Stimulated activated CD4-positive, alpha-beta T cell treated with anti-CD3 and anti-CD28 coated beads, TNF-alpha, amount 100 ng/mL, for 4 hours (primary cell): ENCODE measurements around the gene PPIL3.
"Not testable (repeated sequence)": the region's sequence is repeated elsewhere in the genome, so short reads cannot be mapped to it uniquely, and the experiment has no call there.

ENCODE experiments used
- DNase-seq, 3 experiments: peaks; one replicate each; pipeline ENCODE4 v3.0.0-alpha.2; 2020; ENCODE audit warnings: low read depth in 3 of 3

PPIL3 gene

DNA sequence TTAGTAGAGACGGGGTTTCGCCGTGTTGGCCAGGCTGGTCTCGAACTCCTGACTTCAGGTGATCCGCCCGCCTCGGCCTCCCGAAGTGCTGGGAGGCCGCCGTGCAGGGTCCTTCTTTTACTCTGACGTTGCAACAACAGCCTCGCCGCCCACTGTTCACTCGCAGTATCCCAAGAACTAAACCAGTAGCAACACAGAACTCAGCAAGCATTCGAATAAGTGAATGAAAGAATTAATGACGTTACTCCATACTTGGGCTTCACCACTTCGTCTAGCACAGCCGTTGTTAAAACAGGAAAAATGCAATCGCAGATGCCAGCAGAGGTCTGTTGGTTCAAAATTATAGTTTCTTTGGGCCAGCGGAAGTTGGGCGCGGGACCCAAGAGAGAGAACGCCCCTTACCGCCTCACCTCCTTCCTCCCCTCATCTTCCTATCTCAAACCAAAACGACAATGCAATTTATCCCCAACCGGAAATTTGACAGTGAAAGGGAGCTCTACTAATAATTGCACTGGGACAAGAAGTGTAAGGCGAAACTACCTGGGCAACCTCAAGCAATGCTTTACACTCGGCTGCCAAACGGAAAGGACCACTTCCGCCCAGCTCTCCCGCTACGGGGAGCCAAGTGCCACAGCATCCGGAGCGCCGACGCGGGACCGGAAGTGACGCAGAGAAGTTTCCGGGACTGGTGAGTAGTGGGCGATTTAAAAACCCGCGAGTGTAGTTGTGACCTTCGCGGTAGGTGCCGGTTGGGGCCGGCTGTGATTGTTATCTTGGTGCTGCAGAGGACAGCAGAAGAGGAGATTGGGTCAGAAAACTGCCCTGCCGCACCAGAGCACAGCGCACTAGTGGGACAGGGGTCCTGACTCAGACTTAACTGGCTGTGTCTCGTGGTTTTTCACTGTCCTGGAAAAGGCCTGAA, at the start of gene PPIL3, which contains the start of gene NIF3L1:
Gene PPIL3 (minus strand): TSS at position 374 of the 922 bp plus-strand sequence. CDS start 1,462 bp downstream, outside the sequence.
Gene NIF3L1 (plus strand): TSS at position 668 of the 922 bp plus-strand sequence. CDS start 2,573 bp downstream, outside the sequence.
- peak; percentile 90 to 93 (median 91) for DNase-seq

DNA sequence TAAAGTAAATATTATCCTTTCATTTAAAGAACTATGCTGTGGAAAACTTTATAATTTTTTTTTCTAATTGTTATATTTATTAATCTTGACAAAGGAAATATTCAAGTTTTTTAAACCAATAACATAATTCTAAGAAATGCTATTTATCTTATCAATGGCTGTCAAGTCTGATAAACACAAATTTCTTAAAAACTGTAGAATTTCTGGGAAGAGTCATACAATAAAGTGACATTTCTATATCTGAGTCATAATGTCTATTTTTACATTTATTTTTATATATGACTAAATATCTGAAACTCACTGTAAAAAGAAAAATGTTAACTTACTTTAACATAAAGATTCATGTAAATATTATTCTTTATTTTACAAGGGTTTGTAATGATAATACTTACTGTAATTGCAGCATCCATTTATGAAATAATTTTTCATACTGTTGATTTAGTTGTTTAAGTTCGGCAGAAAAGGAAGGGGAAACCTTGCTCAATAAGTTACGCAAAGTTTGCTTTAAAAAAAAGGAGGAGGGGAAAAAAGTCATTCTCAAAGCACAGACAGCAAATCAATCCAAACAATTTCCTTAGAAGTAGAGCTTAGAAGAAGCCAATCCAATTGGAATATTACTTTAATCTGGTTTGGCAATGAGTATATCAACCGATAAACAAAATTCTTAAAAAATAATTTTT, 42.2 kb upstream of the PPIL3 start:
- no peak for DNase-seq

- DNase-seq = no peak
Observed at GRCh38 chr2:200929334-200930249, 40.7 kb upstream of the PPIL3 start.

- DNase-seq = no peak
Observed at GRCh38 chr2:200922439-200922838, 33.6 kb upstream of the PPIL3 start.

GRCh38 chr2:200913654-200914053, 24.8 kb upstream of the PPIL3 start:
- no peak for DNase-seq

DNA sequence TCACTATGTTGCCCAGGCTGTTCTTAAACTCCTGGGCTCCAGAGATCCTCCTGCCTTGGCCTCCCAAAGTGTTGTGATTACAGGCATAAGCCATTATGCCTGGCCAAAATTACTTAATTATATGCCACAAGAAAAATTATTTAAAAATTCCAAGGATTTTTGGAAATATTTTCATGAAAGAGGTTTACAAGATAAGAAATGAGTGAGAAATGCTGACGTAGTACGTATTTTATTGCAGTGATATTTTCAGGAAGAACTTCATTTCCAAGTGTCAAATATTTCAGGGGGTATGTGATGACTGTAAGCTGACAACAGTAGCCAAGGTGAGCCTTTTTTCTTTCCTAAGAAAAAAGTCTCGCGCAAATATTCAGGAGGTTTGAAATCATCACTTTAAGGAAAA, 21.1 kb upstream of the PPIL3 start:
- DNase-seq = no peak

GRCh38 chr2:200905618-200906296, 16.9 kb upstream of the PPIL3 start:
- peak in 1 of 3 experiments; percentile 24 for DNase-seq

DNA sequence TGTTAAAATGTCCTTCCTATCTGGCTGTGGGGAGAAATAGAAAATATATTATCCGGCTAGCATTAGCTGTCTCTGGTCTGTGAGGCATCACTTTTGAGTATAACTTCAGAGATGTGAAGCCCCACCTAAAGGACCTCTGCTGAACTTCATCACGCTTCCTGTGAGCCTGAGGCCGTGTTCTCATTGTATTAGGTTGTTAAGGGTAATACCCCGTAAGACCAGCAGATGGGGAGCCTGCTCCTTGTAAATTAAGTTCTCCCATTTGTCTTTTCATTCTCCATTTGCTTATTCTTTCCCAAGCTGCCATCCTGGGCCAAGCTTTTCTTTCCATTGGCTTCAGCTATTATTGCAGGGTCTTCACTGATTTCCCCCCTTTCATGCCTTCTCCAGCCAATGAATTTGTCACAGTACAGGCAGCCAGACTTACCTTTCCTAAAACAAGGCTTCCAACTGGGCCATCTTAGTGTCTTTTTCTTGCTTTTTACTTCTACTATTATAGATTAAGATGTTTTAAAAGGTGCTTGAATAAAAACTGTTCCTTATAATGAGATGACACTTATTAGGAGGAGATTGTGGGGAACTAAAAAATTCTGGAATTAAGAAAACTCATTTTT, 12.7 kb upstream of the PPIL3 start:
- peak in 2 of 3 experiments; percentile 40 to 57 for DNase-seq

DNA sequence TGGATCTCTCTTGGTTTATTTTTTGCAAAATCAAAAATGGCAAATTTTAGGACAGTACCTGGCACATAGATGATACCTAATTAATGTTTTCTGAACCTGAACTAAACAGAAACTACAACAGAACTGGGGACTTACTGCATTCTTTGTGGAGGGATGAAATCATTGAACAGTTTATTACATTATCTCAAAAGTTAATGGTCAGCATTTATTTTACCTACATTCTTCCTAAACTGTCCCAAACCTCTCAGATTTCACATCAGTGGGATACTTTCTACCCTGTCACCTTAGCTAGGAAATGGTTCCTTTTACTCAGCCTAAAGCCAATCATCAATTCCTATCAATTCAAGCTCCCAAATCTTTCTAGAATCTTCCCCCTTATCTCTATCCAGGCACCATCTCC, 10.6 kb upstream of the PPIL3 start:
- DNase-seq = no peak

- not testable (repeated sequence) for DNase-seq
Observed at GRCh38 chr2:200881715-200882249, 7.1 kb downstream of the PPIL3 start.

GRCh38 chr2:200878289-200878880, 10.5 kb downstream of the PPIL3 start:
- no peak for DNase-seq

DNA sequence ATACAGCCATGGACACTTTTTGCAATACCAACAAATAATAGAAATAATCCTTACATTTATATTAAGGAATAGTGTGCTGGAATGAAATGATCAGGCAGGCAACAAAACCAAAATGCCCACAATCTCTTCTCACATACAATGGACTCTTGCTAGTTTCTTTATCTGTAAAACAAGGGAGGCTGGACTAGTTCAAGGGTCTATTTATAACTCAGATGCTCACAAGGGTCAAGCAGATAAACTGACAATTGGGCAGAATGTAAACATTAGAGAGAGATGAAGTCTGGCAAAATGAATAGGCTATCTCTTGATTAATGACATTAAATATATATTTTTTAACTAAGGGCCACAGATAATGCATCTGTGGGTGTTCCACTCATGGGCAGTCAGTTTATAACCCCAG, 11.4 kb downstream of the PPIL3 start:
- DNase-seq = no peak

GRCh38 chr2:200873560-200873959, 15.3 kb downstream of the PPIL3 start:
- no peak for DNase-seq

- DNase-seq = no peak
Observed at GRCh38 chr2:200871151-200871550, 17.7 kb downstream of the PPIL3 start.

DNA sequence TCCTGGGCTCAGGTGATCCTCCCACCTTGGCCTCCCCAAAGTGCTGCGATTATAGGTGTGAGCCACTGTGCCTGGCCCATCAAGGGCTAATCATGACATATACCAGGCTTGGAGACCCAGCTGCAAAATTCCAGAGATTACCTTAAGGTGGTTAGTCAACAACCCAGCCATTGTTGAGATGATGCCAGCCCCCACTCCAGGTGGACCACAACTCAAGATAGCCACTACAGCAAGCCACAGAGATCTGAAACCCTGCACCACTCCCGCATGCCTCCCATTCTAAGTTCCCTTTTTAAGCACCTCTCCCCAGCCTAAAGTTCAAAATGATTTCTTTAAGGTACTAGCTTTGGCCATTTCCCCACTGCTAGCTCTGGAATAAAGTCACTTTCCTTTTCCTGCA, 19.9 kb downstream of the PPIL3 start:
- DNase-seq = no peak

DNA sequence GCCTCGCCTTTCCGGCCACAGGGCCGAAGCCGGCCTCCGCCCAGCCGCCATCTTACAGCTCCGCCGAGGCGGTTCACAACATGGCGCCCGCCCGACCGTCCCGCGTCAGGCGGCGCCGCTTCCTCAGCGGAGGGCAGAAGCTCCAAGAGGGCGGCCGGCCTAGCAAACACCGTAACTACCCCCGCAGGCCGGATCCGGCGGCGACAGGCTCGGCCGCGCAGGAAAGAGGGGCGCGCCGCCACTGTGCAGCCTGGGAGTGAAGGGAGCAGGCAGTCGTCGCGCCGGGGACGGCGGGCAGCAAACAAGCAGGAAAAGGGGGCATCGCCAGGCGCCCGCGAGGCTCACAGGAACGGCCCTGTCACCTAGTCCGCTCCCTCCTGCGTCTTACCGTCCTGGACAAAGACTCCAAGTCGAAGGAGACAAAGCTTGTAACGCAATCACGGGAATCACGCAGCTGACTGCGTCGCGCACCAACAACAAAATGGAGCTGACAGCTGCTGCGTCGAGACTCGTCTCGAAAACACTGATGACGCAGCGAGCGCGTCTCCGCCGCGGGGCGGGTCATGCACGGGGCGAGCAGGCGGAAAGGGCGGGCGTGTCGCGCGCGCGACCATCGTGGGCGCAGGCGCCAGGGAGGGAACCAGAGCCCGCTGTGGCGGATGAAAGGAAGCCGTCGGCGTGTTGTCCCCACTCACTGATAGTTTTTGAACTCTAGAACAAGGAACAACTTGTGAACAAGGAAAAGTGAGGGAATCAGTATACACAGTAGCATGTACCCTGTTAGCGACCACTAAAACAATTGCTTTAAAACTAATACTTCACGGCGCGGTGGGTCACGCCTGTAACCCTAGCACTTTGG, 24.5 kb downstream of the PPIL3 start, which contains the start of gene CLK1:
Gene CLK1 (minus strand): TSS at position 483 of the 859 bp plus-strand sequence. CDS start 2,796 bp downstream, outside the sequence.
- DNase-seq = peak; percentile 89 to 96 (median 90)

DNA sequence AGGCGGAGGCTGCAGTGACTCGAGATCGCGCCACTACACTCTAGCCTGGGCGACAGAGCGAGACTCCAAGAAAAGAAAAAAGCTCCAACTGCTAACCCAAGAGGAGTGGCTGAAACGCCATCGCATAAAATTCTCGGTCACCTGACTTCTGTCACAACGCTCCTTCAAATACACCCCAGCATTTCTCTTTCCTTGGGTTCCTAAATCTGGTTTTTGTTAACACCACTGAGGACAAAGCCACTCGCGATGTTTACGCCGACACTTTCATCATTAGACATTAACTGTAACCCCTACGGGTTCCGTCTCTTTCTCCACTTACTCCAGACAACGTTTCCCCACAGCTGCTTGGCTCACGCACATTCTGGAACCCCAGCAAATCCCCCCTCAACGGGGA, 25.1 kb downstream of the PPIL3 start:
- no peak for DNase-seq

GRCh38 chr2:200862532-200863000, 26.3 kb downstream of the PPIL3 start:
- DNase-seq = peak; percentile 22 to 38 (median 31)
